Panc1 (cell line): ENCODE results near the gene ZFP92.

ENCODE experiments used
- POLR2AphosphoS5 ChIP-seq: IDR thresholded peaks from 2 replicates; pipeline ENCODE4 v1.6.1; 2012; ENCODE audit warnings: mild to moderate bottlenecking, low read depth, low read length, moderate library complexity
- SIN3A ChIP-seq: IDR thresholded peaks from 2 replicates; pipeline ENCODE4 v1.6.1; 2012; ENCODE audit warnings: low read depth, mild to moderate bottlenecking, low read length, moderate library complexity, borderline replicate concordance; ENCODE audit not compliant: insufficient read depth
- TF ChIP-seq, protein P1 (sequence below): fragments of 450-650 bp; IDR thresholded peaks from 2 replicates; pipeline ENCODE4 v1.5.1; 2017; ENCODE audit warnings: mild to moderate bottlenecking

DNA sequence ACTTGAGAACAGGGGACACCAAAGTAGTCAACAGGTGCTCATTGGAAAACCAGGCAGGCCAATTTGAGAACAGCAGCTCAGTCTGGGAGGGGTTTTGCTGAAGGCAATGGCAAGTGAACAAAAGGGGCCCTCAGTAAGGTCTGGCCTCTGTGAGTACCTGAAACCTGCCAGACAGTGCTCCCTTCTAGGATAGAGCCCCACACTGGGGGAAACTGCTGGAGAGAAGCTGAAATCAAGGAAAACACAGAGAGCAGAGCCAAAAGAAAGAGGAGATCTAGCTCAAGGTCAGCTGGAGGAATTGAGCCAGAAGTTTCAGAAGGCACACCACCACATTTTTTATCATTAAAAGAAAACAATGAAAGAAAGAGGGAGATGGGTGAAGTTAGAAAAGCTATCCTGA is 38.3 kb upstream of the ZFP92 start:
- TF ChIP-seq SIN3A (no peak), POLR2AphosphoS5 (no peak)
- TF ChIP-seq, protein P1, sequence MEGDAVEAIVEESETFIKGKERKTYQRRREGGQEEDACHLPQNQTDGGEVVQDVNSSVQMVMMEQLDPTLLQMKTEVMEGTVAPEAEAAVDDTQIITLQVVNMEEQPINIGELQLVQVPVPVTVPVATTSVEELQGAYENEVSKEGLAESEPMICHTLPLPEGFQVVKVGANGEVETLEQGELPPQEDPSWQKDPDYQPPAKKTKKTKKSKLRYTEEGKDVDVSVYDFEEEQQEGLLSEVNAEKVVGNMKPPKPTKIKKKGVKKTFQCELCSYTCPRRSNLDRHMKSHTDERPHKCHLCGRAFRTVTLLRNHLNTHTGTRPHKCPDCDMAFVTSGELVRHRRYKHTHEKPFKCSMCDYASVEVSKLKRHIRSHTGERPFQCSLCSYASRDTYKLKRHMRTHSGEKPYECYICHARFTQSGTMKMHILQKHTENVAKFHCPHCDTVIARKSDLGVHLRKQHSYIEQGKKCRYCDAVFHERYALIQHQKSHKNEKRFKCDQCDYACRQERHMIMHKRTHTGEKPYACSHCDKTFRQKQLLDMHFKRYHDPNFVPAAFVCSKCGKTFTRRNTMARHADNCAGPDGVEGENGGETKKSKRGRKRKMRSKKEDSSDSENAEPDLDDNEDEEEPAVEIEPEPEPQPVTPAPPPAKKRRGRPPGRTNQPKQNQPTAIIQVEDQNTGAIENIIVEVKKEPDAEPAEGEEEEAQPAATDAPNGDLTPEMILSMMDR, result no peak
